GM18507 (cell line): ENCODE data around the gene APBA1.

Experiments
- DNase-seq: peaks from one replicate; pipeline ENCODE4 v3.0.0; 2011; ENCODE audit warnings: low read depth; ENCODE audit not compliant: insufficient read length; ENCODE audit errors: extremely low spot score
- FAIRE-seq: peaks from 2 replicates; lab custom pipeline; 2011; peaks lifted over from hg19 to GRCh38; lab: Jason Lieb, UNC

The APBA1 gene

GRCh38 chr9:69660304-69660703 lies 11.9 kb downstream of the APBA1 start:
- DNase-seq, result no peak
- no peak for FAIRE-seq

- no peak for DNase-seq
- FAIRE-seq, result no peak
Observed at GRCh38 chr9:69658987-69659675, 13.0 kb downstream of the APBA1 start.

- FAIRE-seq, result no peak
- no peak for DNase-seq
Observed at GRCh38 chr9:69657269-69657668, 14.9 kb downstream of the APBA1 start.

- DNase-seq (no peak), FAIRE-seq (no peak)
Observed at GRCh38 chr9:69655065-69655464, 17.1 kb downstream of the APBA1 start.

GRCh38 chr9:69653261-69653660 lies 18.9 kb downstream of the APBA1 start:
- FAIRE-seq (no peak), DNase-seq (no peak)

- no peak for DNase-seq
- FAIRE-seq, result no peak
Observed at GRCh38 chr9:69649566-69650250, 22.5 kb downstream of the APBA1 start.

- DNase-seq (no peak), FAIRE-seq (no peak)
Observed at GRCh38 chr9:69647804-69648203, 24.4 kb downstream of the APBA1 start.

- no peak for FAIRE-seq
- no peak for DNase-seq
Observed at GRCh38 chr9:69646810-69647209, 25.4 kb downstream of the APBA1 start.

GRCh38 chr9:69645488-69645887 lies 26.7 kb downstream of the APBA1 start:
- DNase-seq, result no peak

GRCh38 chr9:69643098-69643497 lies 29.1 kb downstream of the APBA1 start:
- FAIRE-seq, result no peak

More at GRCh38 chr9:69645488-69645887, 26.7 kb downstream of the APBA1 start:
- no peak for FAIRE-seq

GRCh38 chr9:69637817-69638200 lies 34.4 kb downstream of the APBA1 start:
- no peak for FAIRE-seq

More at GRCh38 chr9:69643098-69643497, 29.1 kb downstream of the APBA1 start:
- no peak for DNase-seq

GRCh38 chr9:69637193-69637816 lies 34.9 kb downstream of the APBA1 start:
- DNase-seq (no peak), FAIRE-seq (no peak)

More at GRCh38 chr9:69637817-69638200, 34.4 kb downstream of the APBA1 start:
- no peak for DNase-seq

- FAIRE-seq, result peak; percentile 83
Observed at GRCh38 chr9:69633716-69634115, 38.5 kb downstream of the APBA1 start.

GRCh38 chr9:69632768-69633167 lies 39.4 kb downstream of the APBA1 start:
- no peak for FAIRE-seq

More at GRCh38 chr9:69633716-69634115, 38.5 kb downstream of the APBA1 start:
- no peak for DNase-seq

GRCh38 chr9:69627281-69627680 lies 44.9 kb downstream of the APBA1 start:
- DNase-seq, result no peak
- FAIRE-seq, result no peak

More at GRCh38 chr9:69632768-69633167, 39.4 kb downstream of the APBA1 start:
- DNase-seq, result no peak

GRCh38 chr9:69623276-69623675 lies 48.9 kb downstream of the APBA1 start:
- no peak for DNase-seq
- no peak for FAIRE-seq

- DNase-seq, result no peak
- FAIRE-seq, result no peak
Observed at GRCh38 chr9:69622676-69623075, 49.5 kb downstream of the APBA1 start.

- FAIRE-seq (no peak), DNase-seq (no peak)
Observed at GRCh38 chr9:69621730-69622460, 50.3 kb downstream of the APBA1 start.

- FAIRE-seq, result no peak
- DNase-seq, result no peak
Observed at GRCh38 chr9:69620731-69621130, 51.4 kb downstream of the APBA1 start.

- DNase-seq, result no peak
- FAIRE-seq, result no peak
Observed at GRCh38 chr9:69619233-69619632, 52.9 kb downstream of the APBA1 start.
